ENCODE data around the gene PIGQ. TPM values are rescaled to one million over a fixed set of nuclear protein-coding genes. Genes with fewer than 3 reads are reported as not detected.
A peak's percentile ranks its signal among the peaks of the same experiment; 100 is the strongest.

The PIGQ gene
- total RNA-seq, 1 donor: 29.1 TPM

GRCh38 chr16:589658-590187, 20.0 kb downstream of the PIGQ start, which contains the start of gene RAB40C:
TSS of gene RAB40C (plus strand) at chr16:590066. CDS start at chr16:590292, 226 bp downstream.
- no peak for TF ChIP-seq CTCF (IDR thresholded peaks at IDR 0.05; ENCODE audit: insufficient read depth, low read length)
- H3K4me3 ChIP-seq (ENCODE audit: low read depth, low read length): peak within 1 kb of the TSS; percentile 91

GRCh38 chr16:590188-590814, 20.5 kb downstream of the PIGQ start:
- peak; percentile 35 for DNase-seq (ENCODE audit: low read depth)
- peak overlapping the region; percentile 91 for H3K4me3 ChIP-seq (ENCODE audit: low read depth, low read length)
- no peak for TF ChIP-seq CTCF (IDR thresholded peaks at IDR 0.05; ENCODE audit: insufficient read depth, low read length)

More at GRCh38 chr16:589658-590187, 20.0 kb downstream of the PIGQ start, which contains the start of gene RAB40C:
- DNase-seq (ENCODE audit: low read depth): peak; percentile 98

- TF ChIP-seq CTCF (IDR thresholded peaks at IDR 0.05; ENCODE audit: insufficient read depth, low read length): no peak
- no peak for DNase-seq (ENCODE audit: low read depth)
- peak overlapping the region; percentile 91 for H3K4me3 ChIP-seq (ENCODE audit: low read depth, low read length)
Measured at GRCh38 chr16:590815-591200, 21.0 kb downstream of the PIGQ start.

GRCh38 chr16:591231-591630, 21.5 kb downstream of the PIGQ start:
- DNase-seq (ENCODE audit: low read depth): no peak
- H3K4me3 ChIP-seq (ENCODE audit: low read depth, low read length): peak overlapping the region; percentile 91
- TF ChIP-seq CTCF (IDR thresholded peaks at IDR 0.05; ENCODE audit: insufficient read depth, low read length): no peak

- DNase-seq (ENCODE audit: low read depth): no peak
- TF ChIP-seq CTCF (IDR thresholded peaks at IDR 0.05; ENCODE audit: insufficient read depth, low read length): no peak
- no peak overlapping the region for H3K4me3 ChIP-seq (ENCODE audit: low read depth, low read length)
Measured at GRCh38 chr16:591892-592517, 22.2 kb downstream of the PIGQ start.

- no peak for TF ChIP-seq CTCF (IDR thresholded peaks at IDR 0.05; ENCODE audit: insufficient read depth, low read length)
- peak; percentile 30 for DNase-seq (ENCODE audit: low read depth)
- no peak overlapping the region for H3K4me3 ChIP-seq (ENCODE audit: low read depth, low read length)
Measured at GRCh38 chr16:592518-593306, 22.9 kb downstream of the PIGQ start.
